Hematopoietic multipotent progenitor cell (in vitro differentiated cells): ENCODE results near the gene CCR5. TPM values are rescaled to one million over a fixed set of nuclear protein-coding genes. Genes with fewer than 3 reads are reported as not detected.
"Not testable (repeated sequence)": the region's sequence is repeated elsewhere in the genome, so short reads cannot be mapped to it uniquely, and the experiment has no call there.

Experiments
- DNase-seq, 3 donors: peaks; one replicate each; pipeline ENCODE4 v3.0.0-alpha.2; 2011 to 2015; ENCODE audit warnings: low read depth in 2 of 3, low spot score in 2 of 3
- total RNA-seq: library from RNA; depleted of rRNA; stranded (reverse); fragments of >200 nt; gene quantifications from one replicate; pipeline ENCODE4 v1.2.3, GENCODE V29; 2012

CCR5 gene
- total RNA-seq, result under 0.01 TPM

DNA sequence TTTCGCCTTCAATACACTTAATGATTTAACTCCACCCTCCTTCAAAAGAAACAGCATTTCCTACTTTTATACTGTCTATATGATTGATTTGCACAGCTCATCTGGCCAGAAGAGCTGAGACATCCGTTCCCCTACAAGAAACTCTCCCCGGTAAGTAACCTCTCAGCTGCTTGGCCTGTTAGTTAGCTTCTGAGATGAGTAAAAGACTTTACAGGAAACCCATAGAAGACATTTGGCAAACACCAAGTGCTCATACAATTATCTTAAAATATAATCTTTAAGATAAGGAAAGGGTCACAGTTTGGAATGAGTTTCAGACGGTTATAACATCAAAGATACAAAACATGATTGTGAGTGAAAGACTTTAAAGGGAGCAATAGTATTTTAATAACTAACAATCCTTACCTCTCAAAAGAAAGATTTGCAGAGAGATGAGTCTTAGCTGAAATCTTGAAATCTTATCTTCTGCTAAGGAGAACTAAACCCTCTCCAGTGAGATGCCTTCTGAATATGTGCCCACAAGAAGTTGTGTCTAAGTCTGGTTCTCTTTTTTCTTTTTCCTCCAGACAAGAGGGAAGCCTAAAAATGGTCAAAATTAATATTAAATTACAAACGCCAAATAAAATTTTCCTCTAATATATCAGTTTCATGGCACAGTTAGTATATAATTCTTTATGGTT is at the start of gene CCR5:
TSS of gene CCR5 (plus strand) at position 108 of the 680 bp plus-strand sequence. CDS start 1,957 bp downstream, outside the sequence.
- DNase-seq, result peak in 1 of 3 donors; percentile 34

DNA sequence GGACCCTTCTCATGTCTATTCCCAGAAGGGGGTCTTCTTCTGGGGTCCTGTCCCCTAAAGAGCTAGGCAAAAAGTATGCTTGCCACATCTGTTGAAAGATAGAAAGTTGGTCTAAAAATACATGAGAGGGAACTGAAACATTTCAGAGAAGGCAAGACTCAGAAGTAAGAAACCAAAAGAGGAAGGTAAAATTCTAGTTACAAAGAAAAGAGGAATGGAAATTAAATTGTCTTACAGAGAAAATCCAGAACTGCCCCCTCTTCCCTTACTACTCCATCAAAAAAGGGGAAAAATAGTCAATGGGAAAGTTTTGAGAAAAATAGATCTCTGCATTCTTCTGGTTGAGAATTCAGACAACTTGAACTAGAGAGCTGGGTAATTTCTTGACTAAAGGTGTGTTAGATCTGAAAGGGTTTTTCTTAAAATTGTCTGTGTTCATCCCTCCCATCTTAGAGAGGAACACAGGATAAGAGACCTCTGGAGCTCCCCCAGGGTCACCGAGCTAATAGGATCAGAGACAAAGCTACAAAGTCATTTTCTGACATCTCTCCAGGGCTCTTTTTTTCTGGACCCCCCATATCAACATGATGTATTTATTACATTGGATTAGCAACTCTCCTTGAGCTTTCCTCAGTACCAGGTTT is 49.2 kb upstream of the CCR5 start:
- no peak for DNase-seq

DNA sequence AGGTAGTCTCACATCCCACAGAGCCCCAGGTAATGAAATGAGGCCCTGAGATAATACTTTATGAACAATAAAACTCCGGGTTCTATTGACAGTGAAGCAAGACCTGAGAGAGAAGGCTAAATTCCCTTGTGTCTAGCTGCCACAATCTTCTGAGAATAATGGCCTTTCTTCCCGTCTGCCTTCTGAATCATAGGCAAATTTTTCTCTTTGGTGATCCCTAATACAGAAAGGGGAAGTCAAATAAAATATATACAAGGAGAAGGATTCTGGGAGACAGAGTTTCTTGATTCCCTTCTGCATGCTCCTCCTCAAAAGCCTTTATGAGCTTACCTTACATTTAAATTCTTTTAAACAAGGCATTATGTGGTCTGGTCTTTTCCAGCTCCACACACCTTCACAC is 46.7 kb upstream of the CCR5 start:
- DNase-seq, result no peak

DNA sequence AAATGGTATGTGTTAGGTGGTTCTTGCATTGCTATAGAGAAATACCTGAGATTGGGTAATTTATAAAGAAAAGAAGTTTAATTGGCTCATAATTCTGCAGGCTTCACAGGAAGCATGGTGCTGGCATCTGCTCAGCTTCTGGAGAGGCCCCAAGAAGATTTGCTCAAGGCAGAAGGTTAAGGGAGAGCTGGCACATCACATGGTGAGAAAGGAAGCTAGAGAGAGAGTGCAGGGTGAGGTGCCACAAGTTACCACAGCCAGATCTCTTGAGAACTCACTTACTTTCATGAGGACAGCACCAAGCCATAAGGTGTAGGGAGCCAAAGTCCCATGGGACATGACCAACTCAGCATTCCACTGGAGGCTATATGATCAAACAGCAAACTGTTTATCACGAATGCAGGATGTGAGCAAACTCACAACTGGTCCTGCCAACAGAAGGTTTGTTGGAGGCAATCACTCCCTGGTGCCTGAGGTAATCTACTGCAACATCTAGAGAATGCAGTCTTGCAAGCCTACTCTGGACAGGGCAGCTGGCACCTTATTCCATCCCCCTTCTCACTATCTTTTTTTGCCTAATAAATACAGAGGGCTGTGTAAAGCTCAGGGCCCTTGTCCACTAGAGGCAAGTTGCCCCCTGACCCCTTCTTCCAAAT is 45.0 kb upstream of the CCR5 start:
- DNase-seq, result no peak

DNA sequence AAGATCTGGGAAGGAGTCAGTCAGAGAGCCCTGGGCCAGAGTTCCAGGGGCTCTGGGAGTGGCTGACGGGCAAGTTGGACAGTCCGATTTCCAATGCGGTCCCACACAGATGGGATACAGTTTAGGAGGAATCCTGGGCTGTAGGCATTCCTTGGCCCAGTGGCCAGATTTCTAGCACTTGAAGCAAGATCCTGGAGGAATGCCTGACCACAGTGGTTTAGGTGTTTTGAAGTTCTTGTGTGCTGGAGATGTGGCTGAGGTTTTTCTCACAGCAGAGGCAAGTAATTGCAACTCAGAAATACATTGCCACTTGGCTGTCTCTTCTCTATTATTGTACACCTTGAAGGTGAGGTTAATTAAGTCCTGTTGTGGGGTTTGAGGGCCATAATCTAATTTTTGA is 40.1 kb upstream of the CCR5 start:
- not testable (repeated sequence) for DNase-seq

DNA sequence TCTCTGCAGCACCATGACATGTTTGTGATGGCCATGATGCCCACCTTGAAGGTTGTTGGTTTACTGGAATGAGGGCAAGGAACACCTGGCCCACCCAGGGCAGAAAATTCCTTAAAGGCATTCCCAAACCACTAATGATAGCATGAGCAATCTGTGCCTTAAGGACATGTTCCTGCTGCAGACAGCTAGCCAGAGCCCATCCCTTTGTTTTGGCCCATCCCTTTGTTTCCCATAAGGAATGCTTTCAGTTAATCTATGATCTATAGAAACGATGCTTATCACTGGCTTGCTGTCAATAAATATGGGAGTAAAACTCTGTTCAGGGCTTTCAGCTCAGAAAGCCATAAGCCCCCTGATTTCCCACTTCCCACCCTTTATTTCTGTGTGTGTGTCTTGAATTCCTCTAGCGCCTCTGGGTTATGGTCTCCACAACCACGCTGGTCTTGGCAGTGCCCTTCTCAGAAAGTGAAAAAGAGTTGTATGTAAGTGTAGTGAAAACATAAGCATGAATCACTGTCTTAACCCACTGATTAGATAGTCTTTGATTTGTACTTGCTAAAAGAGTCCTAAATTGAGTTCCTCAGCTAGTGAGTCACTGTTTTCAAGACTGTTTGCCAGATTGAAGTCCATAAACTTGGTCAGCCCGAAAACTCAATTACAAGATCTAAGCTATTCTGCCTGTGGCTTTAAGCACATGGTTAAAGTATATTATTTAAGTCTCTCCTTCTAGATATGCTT is 35.8 kb upstream of the CCR5 start:
- no peak for DNase-seq

DNA sequence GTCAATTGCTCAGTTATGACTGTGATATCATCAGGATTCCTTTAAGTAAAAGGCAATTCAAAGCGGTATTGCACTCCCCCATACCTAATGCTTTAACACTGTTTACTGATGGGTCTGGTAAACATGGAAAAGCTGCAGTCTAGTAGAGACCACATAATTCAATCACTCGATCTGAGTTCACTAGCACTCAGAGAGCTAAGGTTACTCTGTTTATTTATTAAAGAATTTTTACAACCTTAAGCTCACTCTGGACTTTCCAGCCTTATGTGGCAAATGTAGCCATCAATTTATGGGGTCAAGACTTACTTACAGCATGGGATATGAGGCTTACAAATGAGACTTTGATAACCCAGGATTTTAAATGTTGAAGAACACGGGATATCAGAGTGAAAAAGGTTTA is 35.2 kb upstream of the CCR5 start:
- DNase-seq, result no peak

DNA sequence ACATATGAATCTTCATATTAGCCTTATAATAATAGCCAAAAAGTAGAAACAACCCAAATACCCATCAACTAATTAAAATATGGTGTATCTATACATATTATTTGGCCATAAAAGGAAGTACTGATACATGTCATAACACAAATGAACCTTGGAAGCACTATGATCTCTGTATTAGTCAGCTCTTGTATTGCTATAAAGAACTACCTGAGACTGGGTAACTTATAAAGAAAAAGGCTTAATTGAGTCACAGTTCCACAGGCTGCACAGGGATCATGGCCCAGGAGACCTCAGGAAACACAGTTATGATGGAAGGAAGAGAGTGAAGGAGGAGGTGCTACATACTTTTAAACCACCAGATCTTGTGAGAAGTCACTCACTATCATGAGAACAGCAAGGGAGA is 32.8 kb upstream of the CCR5 start:
- no peak for DNase-seq

DNA sequence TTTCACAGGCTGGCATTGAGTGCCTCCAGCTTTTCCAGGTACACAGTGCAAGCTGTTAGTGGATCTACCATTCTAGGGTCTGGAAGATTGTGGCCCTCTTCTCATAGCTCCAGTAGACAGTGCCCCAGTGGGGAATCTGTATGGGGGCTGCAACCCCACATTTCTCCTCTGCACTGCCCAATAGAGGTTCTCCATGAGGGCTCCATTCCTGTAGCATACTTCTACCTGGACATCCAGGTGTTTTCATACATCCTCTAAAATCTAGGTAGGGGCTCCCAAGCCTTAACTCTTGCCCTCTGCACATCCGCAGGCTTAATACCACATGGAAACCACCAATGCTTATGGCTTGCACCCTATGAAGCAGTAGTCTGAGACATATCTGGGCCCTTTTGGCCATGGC is 31.9 kb upstream of the CCR5 start:
- no peak for DNase-seq

DNA sequence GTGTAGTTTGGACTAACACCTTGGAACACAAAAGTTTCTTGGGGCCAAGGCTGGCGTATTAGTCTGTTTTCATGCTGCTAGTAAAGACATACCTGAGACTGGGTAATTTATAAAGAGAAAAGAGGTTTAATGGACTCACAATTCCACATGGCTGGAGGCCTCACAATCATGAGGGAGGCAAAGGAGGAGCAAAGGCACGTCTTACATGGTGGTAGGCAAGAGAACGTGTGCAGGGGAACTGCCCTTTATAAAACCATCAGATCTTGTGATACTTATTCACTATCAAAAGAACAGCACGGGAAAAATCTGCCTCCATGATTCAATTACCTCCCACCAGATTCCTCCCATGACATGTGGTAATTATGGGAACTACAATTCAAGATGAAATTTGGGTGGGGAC is 26.3 kb upstream of the CCR5 start:
- no peak for DNase-seq

DNA sequence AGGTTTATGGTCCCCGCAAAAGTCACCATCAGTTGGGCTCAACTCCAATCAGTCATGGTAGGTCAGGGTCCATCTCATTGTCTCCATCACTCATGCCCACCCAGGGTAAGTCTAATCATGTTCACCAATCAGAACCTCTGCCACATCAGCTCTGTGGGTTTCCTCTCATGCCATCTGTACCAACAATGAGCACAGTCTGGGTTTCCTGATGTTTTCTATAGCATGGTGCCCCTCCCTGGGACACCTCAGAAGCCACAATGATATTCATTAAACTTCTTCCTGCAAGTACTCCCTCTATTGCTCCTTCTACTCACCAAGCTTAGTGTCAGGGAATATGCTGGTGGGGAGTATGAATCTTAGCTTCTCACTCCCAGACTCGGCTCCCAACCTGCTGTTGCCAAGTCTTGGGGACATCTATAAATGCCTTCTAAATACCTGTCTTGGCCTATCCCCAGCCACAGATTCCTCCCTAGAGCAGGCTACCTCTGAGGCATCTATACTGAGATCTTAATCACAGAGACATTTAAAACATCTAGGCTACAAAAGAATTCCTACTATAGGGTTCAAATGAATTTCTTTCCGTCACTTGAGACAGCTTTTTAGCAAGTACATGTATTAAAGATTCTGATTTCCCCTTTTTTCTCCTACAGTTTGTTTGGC is 21.8 kb upstream of the CCR5 start:
- peak in 1 of 3 donors; percentile 60 for DNase-seq

DNA sequence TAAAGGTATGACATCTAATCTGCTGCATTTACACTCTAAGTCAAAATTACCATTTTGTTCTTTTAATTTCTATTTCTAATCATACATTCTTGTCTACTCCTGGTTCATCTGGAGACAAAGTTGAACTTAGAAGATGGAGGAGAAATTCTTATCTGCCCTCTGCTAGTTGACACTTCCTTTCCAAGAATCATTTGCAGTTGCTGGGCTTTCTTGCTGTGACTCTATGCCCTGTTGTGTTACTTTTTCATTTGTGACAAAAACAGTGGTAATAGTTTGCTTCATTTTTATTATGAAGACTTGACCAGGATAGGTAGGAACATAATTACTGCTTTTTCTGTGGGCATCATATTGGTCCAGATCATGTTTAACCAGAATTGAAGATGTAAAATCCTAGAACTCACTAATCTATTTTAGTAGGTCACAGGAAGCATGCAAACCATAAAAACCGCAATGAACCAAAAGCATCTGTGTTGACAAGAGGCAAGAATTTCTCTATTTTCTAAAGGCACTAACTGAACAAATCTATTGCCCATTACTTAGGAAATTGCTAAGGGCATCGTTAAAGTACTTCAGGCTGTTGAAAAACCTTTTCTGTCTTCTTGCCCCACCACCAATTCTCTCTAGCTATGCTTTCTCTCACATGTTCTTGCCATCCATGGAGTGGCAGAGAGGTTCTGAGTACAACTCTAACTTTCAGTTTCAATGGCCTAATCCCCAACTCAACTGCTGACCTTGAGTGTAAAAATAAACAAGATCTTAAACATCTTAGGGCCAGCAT is 21.1 kb upstream of the CCR5 start:
- peak in 1 of 3 donors; percentile 60 for DNase-seq

DNA sequence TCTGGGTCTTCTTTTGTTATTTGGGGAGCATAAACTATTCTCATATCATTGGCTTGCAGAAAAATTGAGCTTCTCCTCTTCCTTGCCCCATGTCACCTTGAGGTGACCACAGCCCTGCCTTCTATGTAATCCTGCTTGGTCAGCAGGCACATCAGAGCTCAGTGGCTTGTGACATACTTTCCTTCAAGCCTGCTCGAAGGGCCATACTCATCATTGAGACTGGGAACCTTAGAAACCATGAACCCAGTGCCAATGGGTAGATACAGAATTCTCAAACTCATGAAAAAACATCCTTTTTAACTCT is 20.5 kb upstream of the CCR5 start:
- DNase-seq, result no peak

DNA sequence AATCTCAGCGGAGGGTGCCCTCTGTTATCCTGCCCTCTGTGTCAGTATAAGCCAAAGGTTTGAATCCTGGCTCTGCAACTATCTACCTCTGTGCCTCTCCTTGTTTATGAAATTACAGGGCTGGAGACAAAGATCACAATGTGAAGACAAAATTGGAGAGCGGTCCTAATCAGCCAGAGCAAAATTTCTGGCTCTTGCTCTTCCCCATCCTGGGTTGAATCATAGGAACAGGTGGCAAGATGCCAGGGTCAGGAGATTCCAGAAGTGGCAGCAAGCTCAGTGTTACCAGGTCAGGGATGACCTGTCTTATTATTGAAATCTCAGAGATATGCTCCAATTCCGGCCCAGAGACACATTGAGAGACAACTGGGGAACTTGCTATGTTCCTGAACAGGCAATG is 19.1 kb upstream of the CCR5 start:
- DNase-seq, result no peak

DNA sequence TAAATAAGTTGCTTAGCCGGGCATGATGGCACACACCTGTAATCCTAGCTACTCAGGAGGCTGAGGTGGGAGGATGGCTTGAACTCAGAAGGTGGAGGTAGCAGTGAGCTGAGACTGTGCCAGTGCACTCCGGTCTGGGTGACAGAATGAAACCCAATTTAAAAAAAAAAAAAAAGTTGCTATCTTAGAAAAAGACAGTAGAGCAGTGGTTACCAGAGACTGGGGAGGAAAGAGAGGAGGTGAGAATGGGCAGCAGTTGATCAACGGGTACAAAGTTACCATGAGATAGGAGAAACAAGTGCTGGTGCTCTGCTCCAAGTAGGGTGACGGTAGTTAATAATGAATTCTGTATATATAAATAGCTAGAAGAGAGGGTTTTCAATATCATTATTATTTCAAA is 17.7 kb upstream of the CCR5 start:
- no peak for DNase-seq

DNA sequence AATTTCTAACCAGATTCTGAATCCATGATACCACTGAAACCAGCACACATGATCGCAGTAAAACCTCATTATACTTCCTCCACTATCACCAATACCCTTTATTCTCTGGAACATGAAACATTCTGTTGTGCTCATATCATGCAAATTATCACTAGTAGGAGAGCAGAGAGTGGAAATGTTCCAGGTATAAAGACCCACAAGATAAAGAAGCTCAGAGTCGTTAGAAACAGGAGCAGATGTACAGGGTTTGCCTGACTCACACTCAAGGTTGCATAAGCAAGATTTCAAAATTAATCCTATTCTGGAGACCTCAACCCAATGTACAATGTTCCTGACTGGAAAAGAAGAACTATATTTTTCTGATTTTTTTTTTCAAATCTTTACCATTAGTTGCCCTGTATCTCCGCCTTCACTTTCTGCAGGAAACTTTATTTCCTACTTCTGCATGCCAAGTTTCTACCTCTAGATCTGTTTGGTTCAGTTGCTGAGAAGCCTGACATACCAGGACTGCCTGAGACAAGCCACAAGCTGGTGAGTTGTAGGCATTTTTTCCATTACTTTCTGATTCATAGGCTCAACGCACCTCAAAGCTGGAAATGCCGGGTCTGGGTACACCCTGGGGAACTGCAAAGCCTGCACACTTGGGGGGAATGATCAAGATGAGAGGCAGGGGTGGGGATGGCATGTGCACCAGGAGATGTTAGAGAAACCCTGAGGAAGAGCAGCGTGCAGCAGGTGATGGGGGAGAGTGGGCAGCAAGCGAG is 16.9 kb upstream of the CCR5 start, which contains the start of gene CCR2:
TSS of gene CCR2 (plus strand) at position 465 of the 764 bp plus-strand sequence. CDS start 3,417 bp downstream, outside the sequence.
- DNase-seq, result peak in 1 of 3 donors; percentile 42

DNA sequence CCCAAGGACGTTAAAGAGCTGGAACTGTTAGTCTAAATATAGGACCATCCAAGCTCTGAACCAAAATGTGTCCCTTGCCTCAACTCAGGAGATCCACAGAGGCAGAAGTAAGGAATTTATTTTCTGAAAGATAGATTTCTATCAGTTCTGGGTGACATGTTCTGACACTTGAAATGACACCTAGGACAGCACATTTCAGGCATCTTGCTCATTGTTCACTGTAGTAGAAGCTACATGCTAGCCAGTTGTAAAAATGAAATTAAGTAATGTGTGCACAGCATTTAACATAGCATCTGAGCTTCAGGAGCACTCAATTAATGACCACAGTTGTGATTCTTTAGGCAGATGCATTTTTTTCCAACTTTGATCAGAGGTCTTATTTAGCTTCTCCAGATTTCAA is 16.3 kb upstream of the CCR5 start:
- DNase-seq, result no peak

DNA sequence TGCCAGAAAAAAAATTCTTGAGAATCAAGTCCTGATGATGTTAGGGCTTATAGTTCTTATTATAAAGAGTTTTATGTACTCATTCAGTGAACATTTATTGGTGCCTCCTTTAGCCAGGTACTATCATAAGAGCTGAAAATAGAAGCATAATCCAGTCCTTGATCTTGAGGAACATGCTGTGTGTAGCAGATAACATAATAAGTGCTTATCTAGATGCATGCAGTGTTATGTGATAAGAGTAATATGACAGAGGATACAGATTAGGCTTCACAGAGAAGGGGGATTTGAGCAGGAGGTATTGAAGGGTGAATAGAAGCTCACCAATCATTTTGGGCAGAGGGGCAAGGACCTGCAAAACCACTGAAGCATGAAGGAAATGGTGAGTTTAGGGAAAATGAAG is 15.8 kb upstream of the CCR5 start:
- DNase-seq, result no peak

DNA sequence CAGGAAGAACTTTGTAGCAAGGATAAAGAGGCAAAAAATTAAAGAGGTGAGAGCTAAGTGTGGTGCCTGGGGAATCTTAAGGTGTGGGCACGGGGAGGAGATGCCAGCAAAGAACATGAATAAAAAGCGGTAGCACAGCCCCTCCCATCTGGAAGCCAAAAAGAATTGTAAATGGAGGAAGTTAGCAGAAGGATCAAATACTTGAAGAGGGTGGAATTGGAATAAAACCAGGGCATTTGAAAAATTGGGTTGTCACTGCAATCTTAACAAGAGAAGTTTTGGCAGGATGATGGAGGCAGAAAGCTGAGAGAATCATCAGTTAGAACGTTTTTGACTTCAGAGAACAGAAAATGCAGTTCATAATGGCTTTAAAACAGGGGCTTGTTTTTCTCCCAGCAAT is 14.5 kb upstream of the CCR5 start:
- no peak for DNase-seq
